GM13977 (cell line): ENCODE data around the gene CNTLN.
"Not testable (repeated sequence)": the region's sequence is repeated elsewhere in the genome, so short reads cannot be mapped to it uniquely, and the experiment has no call there.

Experiments used
- DNase-seq: peaks from one replicate; pipeline ENCODE4 v3.0.0; 2012; ENCODE audit warnings: low spot score
- in situ Hi-C: fragments of 300-500 bp; cut with MboI; formaldehyde crosslinking; loops from one replicate; pipeline ENCODE4 v1.12.0; 2022; ENCODE audit warnings: low sequenced_read_pairs, low pct_unique_long_range_greater_than_20kb, mixed read lengths, inconsistent platforms; ENCODE audit not compliant: unreplicated experiment
- TF ChIP-seq, protein P1 (sequence below): IDR thresholded peaks from 2 replicates; pipeline ENCODE4 v1.5.1; 2012; ENCODE audit warnings: mild to moderate bottlenecking, control low read depth; ENCODE audit not compliant: insufficient read depth; ENCODE audit errors: extremely low read depth, missing control alignments

Gene CNTLN

DNA sequence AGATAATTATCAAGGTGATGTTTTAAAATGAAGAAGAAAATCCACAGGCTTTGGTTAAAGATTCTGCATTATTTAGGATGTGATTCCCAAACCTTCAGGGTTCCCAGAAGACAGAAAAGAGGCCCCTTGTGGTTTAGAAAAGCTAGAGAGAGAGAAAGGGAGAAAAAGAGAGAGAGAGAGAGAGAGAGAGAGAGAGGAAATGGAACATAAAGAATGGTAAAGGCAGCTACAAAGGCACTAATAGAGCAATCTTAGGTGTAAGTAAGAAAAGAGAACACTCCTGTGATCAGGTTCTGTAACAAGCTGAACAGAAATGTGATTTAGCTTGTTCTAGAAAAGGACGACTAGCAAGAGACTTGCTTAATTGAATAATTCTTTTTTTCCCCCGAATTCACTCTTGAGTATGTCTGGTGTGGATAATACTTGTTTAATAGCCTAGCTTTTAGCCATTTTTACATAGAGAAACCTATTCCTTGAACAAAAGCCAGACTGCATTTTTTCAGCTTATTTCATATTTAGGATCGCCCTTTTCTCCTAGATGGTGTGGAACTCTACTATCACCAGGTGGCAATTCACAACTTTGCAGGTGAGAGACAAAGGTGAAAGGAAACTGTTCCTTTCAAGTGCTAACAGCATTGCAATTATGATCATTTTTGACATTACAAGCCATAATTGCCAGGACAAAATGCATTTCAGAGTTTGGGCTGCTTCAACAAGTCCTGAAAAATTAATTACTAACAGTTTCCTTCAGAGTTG, 386.4 kb downstream of the CNTLN start:
- DNase-seq = no peak
- TF ChIP-seq, protein P1, sequence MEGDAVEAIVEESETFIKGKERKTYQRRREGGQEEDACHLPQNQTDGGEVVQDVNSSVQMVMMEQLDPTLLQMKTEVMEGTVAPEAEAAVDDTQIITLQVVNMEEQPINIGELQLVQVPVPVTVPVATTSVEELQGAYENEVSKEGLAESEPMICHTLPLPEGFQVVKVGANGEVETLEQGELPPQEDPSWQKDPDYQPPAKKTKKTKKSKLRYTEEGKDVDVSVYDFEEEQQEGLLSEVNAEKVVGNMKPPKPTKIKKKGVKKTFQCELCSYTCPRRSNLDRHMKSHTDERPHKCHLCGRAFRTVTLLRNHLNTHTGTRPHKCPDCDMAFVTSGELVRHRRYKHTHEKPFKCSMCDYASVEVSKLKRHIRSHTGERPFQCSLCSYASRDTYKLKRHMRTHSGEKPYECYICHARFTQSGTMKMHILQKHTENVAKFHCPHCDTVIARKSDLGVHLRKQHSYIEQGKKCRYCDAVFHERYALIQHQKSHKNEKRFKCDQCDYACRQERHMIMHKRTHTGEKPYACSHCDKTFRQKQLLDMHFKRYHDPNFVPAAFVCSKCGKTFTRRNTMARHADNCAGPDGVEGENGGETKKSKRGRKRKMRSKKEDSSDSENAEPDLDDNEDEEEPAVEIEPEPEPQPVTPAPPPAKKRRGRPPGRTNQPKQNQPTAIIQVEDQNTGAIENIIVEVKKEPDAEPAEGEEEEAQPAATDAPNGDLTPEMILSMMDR = no peak
- in situ Hi-C loops = no loop called here

DNA sequence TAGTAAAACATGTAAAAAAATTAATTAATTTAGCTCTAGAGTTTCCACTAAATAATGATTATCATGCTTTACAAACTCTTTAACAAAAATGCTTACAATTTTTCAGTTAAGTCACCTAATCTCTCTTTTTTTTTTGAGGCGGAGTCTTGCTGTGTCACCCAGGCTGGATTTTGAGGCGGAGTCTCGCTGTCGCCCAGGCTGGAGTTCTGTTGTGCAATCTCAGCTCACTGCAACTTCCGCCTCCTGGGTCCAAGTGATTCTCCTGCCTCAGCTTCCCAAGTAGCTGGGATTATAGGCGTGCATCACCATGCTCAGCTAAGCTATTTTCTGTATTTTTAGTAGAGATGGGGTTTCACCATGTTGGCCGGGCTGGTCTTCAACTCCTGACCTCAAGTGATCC, 391.9 kb downstream of the CNTLN start:
- not testable (repeated sequence) for DNase-seq
- in situ Hi-C loops = loop anchor here (25.0 kb wide), 2 partner anchors 286 to 686 kb away; no protein-coding TSS in a partner anchor

DNA sequence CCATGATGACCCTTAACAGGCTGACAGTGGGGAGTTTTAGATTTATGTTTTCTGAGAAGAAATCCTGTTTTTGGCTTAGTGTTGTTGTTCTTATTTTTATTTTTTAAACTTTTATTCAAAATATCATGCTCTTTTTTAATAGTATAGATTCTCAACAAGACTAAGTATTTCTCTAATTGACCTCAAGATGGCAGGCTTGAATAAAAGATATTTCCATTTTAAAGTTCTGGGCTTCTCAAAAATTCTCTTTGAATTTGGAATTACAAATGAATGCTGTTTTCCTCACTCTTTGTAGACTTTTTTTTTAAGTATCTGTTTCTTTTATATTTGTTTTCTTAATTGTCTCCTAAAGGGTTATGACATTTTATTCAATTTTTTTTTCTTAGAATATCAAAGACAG, 394.0 kb downstream of the CNTLN start:
- in situ Hi-C loops = loop anchor here (25.0 kb wide), 2 partner anchors 283 to 683 kb away; no protein-coding TSS in a partner anchor
- TF ChIP-seq, protein P1 = no peak
- DNase-seq = no peak

DNA sequence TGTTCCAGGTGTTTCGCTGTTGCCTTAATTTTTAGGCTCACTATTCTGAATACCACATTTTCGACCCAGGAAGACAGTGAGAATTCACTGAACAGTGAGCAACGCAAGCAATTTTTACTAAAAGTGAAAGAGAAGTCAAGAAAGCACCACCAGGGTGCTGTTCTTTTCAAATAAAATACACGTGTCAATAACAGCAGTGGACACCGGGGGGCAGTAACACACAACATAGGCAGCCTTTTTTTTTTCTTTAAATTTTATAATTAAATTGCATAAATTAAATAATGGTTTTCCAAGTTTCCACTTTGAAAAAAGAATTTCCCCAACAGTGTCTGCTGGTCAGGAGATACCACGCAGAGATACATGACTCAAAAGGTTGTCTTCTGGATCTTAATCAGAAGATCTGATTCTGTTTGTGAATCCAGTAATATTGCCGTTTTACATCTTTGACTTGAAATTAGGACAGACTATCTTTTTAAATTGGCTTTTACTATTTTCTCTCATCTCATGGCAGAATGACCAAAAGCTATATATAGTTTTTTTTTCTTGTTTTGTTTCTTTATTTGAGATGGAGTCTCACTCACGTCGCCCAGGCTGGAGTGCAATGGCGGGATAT, 396.9 kb downstream of the CNTLN start:
- TF ChIP-seq, protein P1 = peak; percentile 69
- in situ Hi-C loops = loop anchor here (25.0 kb wide), 2 partner anchors 281 to 681 kb away; no protein-coding TSS in a partner anchor
- DNase-seq = peak; percentile 59

DNA sequence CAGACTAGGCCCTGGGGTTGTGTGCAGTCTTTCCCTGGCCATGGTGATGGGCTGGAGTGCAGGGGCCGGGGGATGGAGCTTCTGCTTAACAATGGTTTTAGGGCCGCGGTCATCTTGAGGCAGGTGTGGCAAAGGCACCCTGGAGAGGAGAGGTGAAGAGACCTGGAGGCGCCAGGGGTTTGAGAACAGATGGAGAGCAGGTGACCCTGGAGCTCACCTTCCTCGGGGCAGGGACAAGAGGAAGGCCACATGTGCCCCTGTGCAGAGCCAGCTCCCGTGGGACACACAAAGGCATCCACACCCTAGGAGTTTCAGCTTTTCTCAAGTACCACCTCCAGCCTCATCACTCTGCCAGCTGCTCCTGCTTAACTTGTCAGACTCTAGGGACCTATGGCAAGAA, 397.6 kb downstream of the CNTLN start:
- TF ChIP-seq, protein P1 = no peak
- DNase-seq = no peak
- in situ Hi-C loops = loop anchor here (25.0 kb wide), 2 partner anchors 280 to 680 kb away; no protein-coding TSS in a partner anchor

DNA sequence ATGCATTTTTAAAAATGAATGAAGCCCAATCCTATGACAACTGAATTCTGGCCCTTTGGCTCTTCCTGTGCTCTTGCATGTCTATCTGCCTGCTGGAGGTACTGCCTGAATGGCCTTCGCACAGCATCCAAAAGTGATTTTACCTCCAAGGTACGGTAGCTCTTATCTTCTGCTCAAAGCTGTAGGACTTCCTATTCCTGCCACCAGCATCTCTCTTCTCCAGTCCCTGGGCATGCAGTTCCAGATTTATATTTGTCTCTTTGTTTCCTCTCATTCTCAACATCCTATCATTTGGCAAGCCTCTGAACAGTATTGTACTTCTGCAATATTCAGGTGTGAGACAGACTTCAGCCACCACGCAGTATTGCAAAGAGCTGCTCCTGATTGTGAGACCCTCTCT, 400.3 kb downstream of the CNTLN start:
- TF ChIP-seq, protein P1 = no peak
- in situ Hi-C loops = loop anchor here (25.0 kb wide), 2 partner anchors 277 to 677 kb away; no protein-coding TSS in a partner anchor
- DNase-seq = no peak

DNA sequence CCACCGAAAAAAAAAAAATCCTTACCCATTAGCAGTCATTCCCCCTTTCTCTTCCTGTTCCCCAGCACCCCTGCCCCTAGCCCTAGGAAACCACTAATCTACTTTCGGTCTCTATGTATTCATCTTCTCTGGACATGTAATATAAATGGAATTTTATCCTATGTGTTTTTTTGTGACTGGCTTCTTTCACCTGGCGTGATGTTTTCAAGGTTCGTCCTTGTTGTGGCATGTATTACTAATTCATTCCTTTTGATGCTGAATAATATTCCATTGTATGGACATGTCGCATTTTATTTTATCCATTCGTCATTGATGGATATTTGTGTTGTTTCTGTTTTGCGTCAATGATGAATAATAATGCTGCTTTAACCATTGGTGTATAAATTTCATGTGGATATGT, 401.2 kb downstream of the CNTLN start:
- DNase-seq = no peak
- TF ChIP-seq, protein P1 = no peak

More for the DNA sequence above, 401.2 kb downstream of the CNTLN start:
- in situ Hi-C loops = loop anchor here (25.0 kb wide), 2 partner anchors 276 to 676 kb away; no protein-coding TSS in a partner anchor
